NCI-H510A (cell line): ENCODE results near the gene LINC01488.

Experiments
- DNase-seq: peaks from one replicate; lab custom pipeline; 2025; lab: John Stamatoyannopoulos, UW

LINC01488 gene

DNA sequence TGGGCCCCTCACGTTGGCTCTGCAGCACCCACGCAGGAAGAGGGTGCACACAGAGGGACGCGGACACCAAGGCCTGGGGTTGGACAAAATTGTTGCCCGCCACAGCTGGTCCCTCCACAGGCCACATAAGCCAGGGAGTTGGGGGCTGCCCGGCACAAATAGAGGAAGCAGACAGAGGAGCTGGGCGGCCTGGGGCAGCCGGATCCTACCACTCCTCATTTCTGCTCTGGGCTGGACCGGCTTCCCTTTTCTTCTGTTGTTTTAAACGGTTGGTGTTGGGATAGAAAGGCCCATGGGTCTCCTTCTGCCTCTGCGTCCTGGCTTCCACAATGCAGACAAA, 36.4 kb upstream of the LINC01488 start:
- DNase-seq = no peak

DNA sequence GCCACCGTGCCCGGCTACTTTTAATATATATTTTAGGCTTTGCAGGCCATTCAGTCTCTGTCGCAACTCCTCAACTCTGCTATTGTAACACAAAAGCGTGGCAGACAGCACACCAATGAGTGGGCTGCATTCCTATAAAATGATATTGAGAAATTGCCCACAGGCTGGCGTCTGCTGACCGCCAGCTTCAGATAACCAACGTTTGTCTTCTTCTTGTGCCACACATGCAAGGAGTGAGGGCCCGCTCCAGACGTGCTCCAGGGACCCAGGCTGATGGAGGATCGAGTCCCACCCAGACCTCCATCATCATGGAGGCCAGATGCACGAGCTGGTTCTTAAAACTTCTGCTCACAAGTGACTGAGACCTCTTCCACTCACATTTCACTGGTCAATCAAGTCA, 35.4 kb upstream of the LINC01488 start:
- DNase-seq = no peak

GRCh38 chr11:69447786-69448185, 33.7 kb upstream of the LINC01488 start:
- peak; percentile 7 for DNase-seq

- DNase-seq = no peak
Observed at GRCh38 chr11:69448471-69449284, 32.8 kb upstream of the LINC01488 start.

- no peak for DNase-seq
Observed at GRCh38 chr11:69449320-69450063, 32.0 kb upstream of the LINC01488 start.

DNA sequence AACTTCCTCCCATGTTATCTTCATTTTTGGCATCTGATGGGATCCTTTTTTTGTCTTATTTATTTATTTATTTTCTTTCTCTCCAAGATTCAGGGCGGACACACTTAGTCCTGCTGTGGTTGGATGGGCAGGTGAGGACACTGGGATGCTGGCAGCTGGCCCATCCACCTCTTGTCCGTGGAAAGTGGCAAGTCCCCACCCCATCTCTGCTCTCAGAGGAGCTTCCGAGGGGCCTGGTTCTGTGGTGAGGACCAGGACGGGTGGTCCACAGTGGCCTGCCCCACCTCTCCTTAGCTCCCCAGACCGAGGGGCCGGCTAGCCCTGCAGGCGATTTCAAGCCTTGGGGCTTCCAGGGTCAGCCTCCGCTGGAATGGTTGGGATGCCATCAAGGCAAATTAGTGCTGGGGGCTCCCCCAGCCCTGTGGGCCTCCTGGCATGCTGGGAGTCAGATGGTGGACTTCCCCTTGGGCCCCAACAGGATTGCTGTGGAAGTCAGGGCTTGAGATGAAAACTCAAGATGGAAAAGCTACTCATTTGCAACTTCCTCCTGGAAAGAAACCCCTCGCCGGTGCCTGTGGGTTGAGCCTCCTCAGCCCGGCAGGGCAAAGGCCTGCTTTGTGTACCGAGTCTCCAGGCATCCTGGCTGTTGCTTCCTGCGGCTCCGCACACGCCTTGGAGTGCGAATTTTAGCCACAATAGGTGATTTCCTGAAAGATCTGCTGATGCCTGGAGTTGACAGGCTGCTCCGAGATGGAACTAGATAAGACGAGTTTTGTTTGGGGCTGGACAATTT, 31.2 kb upstream of the LINC01488 start:
- no peak for DNase-seq

DNA sequence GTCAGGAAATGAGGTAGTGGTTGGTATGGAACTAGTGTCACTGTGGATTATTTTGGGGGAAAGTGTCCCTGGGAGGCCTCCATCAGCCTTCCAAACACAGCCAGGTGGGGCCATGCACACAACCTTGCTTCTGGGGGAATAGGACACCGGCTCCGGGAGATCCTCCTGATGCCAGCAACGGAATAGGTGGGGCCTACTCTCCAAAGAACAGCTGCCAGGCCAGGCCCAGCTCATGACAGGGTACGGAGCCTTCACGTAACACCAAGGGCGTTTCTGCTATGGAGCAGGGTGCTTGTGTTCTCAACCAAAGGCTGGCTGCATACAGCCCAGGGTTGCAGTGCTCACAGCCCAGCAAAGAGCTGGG, 30.6 kb upstream of the LINC01488 start:
- no peak for DNase-seq

GRCh38 chr11:69451289-69451688, 30.2 kb upstream of the LINC01488 start:
- DNase-seq = no peak

- no peak for DNase-seq
Observed at GRCh38 chr11:69452206-69452987, 29.1 kb upstream of the LINC01488 start.

DNA sequence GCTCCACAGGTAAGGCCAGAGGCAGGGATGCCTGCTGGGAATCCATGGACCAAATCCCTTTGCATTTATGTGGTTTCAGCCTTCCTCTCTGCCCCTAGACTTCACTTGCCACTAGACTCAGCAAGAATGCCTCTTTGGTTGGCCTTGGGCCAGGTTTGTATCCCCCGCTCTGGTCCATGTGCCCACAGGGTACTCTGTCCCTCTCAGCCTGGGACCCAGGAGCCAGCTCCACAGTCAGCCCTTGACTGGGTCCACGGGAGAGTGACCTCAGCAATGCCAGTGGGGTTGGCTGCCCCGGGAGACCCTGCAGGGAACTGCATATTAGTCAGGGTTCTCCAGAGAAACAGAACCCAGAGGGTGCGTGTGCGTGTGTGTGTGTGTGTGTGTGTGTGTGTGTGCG, 28.3 kb upstream of the LINC01488 start:
- no peak for DNase-seq

GRCh38 chr11:69454018-69454417, 27.4 kb upstream of the LINC01488 start:
- DNase-seq = no peak

- DNase-seq = no peak
Observed at GRCh38 chr11:69455969-69456368, 25.5 kb upstream of the LINC01488 start.

DNA sequence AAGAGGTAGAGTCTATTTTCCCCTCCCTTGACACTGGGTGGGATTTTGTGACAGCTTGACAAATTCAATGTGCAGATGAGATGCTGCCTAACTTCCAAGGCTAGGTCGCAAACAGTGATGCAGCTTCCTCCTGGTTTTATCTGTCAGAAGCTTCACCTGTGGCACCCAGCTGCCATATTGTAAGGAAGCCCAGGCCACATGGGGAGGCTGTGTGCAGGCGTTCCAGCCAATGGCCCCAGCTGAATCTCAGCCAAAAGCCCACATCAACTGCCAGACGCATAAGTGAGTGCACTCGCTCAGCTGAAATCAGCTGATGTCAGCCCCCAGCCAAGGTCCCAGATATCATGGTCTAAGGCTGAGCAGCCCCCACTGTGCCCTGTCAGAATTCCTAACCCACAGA, 24.8 kb upstream of the LINC01488 start:
- no peak for DNase-seq

DNA sequence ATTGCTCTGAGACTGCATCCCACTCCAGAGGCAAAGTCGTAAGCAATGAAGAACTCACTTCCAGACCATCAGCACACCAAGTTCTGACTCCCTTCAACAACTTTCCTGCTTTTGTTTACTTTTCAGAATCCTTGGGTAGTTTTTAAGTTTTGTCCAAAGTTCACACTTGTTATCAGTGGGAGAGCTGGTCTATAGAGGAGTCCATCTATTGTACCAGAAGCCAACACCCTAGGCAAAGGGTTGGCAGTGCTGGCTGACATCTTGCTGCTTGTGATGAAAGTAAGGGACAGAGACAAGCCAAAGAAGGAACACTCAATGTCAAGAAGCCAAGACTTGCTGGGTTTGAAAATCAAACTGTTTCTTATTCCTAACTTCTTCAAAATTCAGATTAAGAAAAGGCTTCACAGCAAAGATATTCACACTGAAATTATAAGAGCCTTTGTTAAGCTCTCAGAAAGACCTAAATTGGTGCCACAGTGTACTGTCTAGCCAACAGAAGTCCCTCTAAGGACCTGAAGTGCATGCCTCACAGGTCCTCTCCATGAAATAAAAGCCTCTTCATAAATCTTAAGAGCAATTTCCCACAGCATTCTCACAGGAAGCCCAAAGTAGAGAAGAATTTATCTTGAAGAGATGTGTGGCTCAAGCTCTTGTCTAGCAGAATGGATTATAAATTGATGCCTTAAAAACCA, 21.5 kb upstream of the LINC01488 start:
- no peak for DNase-seq

- no peak for DNase-seq
Observed at GRCh38 chr11:69460540-69461257, 20.8 kb upstream of the LINC01488 start.

DNA sequence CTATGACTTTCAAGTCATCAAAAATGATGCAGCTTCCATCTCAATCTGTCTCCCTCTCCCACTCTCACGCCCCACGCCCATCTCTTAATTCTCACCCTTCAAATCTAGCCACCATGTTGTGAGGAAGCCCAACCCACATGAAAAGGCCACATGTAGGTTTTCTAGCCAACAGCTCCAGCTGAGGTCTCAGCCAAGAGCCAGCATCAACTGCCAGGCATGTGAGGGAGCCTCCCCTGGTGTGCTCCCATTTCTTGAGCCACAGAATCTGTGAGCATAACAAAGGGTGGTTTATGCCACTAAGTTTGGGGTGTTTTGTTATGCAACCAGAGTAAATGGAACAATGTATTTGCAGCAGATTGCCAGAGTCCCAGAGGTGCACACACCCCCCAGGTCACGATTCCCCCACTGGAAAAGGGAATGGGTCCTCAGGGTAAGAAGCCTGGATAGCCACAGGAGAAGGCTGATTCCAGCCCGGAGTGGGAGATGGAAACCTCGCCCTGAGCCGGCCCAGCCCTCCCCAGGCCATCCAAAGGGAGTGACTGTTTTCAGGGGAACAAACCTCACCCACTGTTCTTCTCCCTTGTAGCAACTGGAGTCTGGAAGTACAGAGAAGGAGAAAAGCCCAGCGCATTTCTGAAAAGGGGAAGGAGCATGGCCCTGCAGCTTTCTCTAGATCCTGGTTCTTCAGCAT, 20.0 kb upstream of the LINC01488 start:
- DNase-seq = no peak

DNA sequence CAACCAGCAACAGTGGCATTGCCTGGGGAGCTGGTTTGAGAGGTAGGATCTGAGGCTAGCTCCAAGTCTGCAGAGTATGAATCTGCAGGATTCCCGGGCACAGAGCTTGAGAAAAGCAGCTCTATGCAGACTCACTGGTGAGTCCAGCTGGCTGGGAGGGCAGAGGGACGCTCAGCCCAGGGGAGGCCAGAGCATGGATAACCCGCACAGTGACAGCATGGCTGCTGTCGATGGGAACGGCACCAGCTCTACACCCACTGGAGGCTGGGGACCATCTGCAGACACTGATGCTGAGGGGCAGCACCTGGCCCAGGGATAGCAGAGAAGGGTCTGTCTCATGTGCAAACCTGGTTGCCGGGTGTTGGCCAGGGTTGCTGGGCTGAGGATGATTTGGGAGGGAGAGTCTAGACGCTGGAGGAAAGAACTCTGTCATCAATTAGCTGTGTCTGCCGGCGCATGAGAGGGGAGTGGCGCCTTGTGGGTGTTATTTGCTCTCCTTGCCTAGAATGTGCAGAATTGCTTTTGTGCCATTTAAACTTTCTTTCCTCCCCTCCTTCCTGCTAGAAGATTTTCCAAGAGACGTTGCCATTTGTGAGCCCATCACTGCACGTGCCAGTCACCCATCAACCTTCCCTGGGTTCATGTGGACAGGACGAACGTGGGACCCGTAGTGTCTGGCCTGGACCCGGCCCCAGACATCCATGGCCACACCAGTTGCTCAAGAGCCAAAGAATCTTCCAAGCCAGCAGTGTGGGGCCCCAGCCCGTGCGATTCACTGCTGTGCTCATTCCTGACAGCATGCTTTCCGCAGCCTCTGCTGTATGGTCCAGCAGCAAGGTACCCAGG, 19.1 kb upstream of the LINC01488 start:
- DNase-seq = no peak

- DNase-seq = no peak
Observed at GRCh38 chr11:69463181-69463994, 18.1 kb upstream of the LINC01488 start.
